Measurements from ENCODE around the gene GPC3.

GRCh38 chrX:133676344-133677122 is 308.9 kb downstream of the GPC3 start:
- no peak for TF ChIP-seq EZH2 (IDR thresholded peaks at IDR 0.05)
- no peak for TF ChIP-seq CTCF (IDR thresholded peaks at IDR 0.05)
